Activated T-helper 1 cell treated with Interleukin-2 at 50 U/mL for 16 hours (primary cell): ENCODE data around the gene SRP14.

Experiments
- DNase-seq: peaks from one replicate; pipeline ENCODE4 v3.0.0-alpha.2; 2020; ENCODE audit warnings: low read depth

The SRP14 gene

GRCh38 chr15:40067921-40068624 lies 29.1 kb upstream of the SRP14 start:
- no peak for DNase-seq

- DNase-seq, result no peak
Measured at GRCh38 chr15:40066589-40066988, 27.6 kb upstream of the SRP14 start.

- no peak for DNase-seq
Measured at GRCh38 chr15:40065166-40065565, 26.2 kb upstream of the SRP14 start.

- no peak for DNase-seq
Measured at GRCh38 chr15:40064231-40064894, 25.4 kb upstream of the SRP14 start.

GRCh38 chr15:40063563-40064011 lies 24.6 kb upstream of the SRP14 start:
- no peak for DNase-seq

GRCh38 chr15:40062816-40063562 lies 24.0 kb upstream of the SRP14 start:
- no peak for DNase-seq

GRCh38 chr15:40061212-40061901 lies 22.4 kb upstream of the SRP14 start:
- no peak for DNase-seq

GRCh38 chr15:40060236-40060961 lies 21.4 kb upstream of the SRP14 start:
- DNase-seq, result no peak

- DNase-seq, result no peak
Measured at GRCh38 chr15:40059821-40060220, 20.8 kb upstream of the SRP14 start.

- DNase-seq, result no peak
Measured at GRCh38 chr15:40058476-40059140, 19.6 kb upstream of the SRP14 start.

- DNase-seq, result no peak
Measured at GRCh38 chr15:40055576-40056293, 16.8 kb upstream of the SRP14 start.

- no peak for DNase-seq
Measured at GRCh38 chr15:40054855-40055575, 16.0 kb upstream of the SRP14 start.

GRCh38 chr15:40054605-40054854 lies 15.5 kb upstream of the SRP14 start:
- no peak for DNase-seq

- no peak for DNase-seq
Measured at GRCh38 chr15:40053831-40054604, 15.0 kb upstream of the SRP14 start.

GRCh38 chr15:40053079-40053830 lies 14.3 kb upstream of the SRP14 start:
- no peak for DNase-seq

GRCh38 chr15:40052604-40053003 lies 13.6 kb upstream of the SRP14 start:
- no peak for DNase-seq

- no peak for DNase-seq
Measured at GRCh38 chr15:40051616-40052415, 12.8 kb upstream of the SRP14 start.
